B cell (primary cell): ENCODE results near the gene SPAG5. TPM values are rescaled to one million over a fixed set of nuclear protein-coding genes. Genes with fewer than 3 reads are reported as not detected.
A peak's percentile ranks its signal among the peaks of the same experiment; 100 is the strongest.

Experiments
- ATAC-seq: fragments of 200-7000 bp; cut with Tn5 transposase; one replicate; pipeline ENCODE4 v1.10.0; 2021; ENCODE audit warnings: low read depth, mild to moderate bottlenecking, moderate number of reproducible peaks, moderate library complexity
- CTCF ChIA-PET: fragments of 350-600 bp; sonication (Branson Sonifier 250); formaldehyde crosslinking; loops from one replicate; lab custom pipeline; 2021; ENCODE audit warnings: antibody characterized with exemption, inconsistent platforms; lab: Charles Lee
- POLR2A ChIA-PET: fragments of 350-600 bp; sonication (Branson Sonifier 250); formaldehyde crosslinking; loops from one replicate; lab custom pipeline; 2021; ENCODE audit warnings: antibody characterized with exemption; lab: Charles Lee
- DNase-seq: peaks from one replicate; pipeline ENCODE4 v3.0.0; 2013
- H2AFZ ChIP-seq: 2 replicates; pipeline ENCODE4 v1.6.1; 2012; ENCODE audit warnings: mild to moderate bottlenecking, low read depth, low read length; ENCODE audit not compliant: insufficient read depth, poor library complexity, severe bottlenecking
- H3K27ac ChIP-seq, 2 donors: 1 replicate in 1 of 2; 2 replicates in 1 of 2; pipeline ENCODE4 v1.5.1; 2012 to 2013; ENCODE audit warnings: low read length in 2 of 2, mild to moderate bottlenecking in 2 of 2, moderate library complexity in 1 of 2
- H3K27me3 ChIP-seq, 4 experiments: fragments of 200-600 bp in 1 of 4; sonication (generic) in 1 of 4; replicated peaks in 1 of 4; 1 replicate in 2 of 4; 2 replicates in 2 of 4; pipeline versions ENCODE4 v1.6.1 to v1.7.0; 2013 to 2016; ENCODE audit warnings: low read length in 3 of 4, mild to moderate bottlenecking in 2 of 4, mixed read lengths in 1 of 4, moderate library complexity in 1 of 4; ENCODE audit not compliant: insufficient read depth in 4 of 4, control insufficient read depth in 3 of 4; ENCODE audit errors: control extremely low read depth in 1 of 4
- H3K36me3 ChIP-seq, 2 experiments: replicated peaks in 1 of 2; 1 replicate in 1 of 2; 2 replicates in 1 of 2; pipeline versions ENCODE4 v1.6.1 to v1.7.1; 2013; ENCODE audit warnings: low read length in 1 of 2; ENCODE audit not compliant: insufficient read depth in 2 of 2, control insufficient read depth in 1 of 2; ENCODE audit errors: control extremely low read depth in 1 of 2, extremely low read depth in 1 of 2
- H3K4me1 ChIP-seq, 2 donors: fragments of 200-600 bp in 1 of 2; sonication (generic) in 1 of 2; 1 replicate in 1 of 2; 2 replicates in 1 of 2; pipeline versions ENCODE4 v1.5.1 to v1.6.1; 2013 to 2017; ENCODE audit warnings: low read length in 2 of 2; ENCODE audit not compliant: control insufficient read depth in 2 of 2, insufficient read depth in 2 of 2
- H3K4me2 ChIP-seq: replicated peaks from 2 replicates; pipeline ENCODE3; 2012; ENCODE audit warnings: mild to moderate bottlenecking, low read depth, low read length; ENCODE audit not compliant: poor library complexity, severe bottlenecking
- H3K4me3 ChIP-seq, 5 experiments: fragments of 200-600 bp in 1 of 5; sonication (generic) in 1 of 5; 1 replicate in 3 of 5; 2 replicates in 2 of 5; pipeline versions ENCODE4 v1.5.1 to v1.7.0; 2011 to 2016; ENCODE audit warnings: low read length in 4 of 5, mild to moderate bottlenecking in 4 of 5, low read depth in 2 of 5, control low read depth in 1 of 5, moderate library complexity in 1 of 5; ENCODE audit not compliant: insufficient read depth in 1 of 5; ENCODE audit errors: control extremely low read depth in 1 of 5, extremely low read depth in 1 of 5
- H3K79me2 ChIP-seq: fragments of 200-600 bp; sonication (generic); one replicate; pipeline ENCODE4 v1.6.0; 2016; ENCODE audit warnings: low read length; ENCODE audit not compliant: control insufficient read depth, insufficient read depth
- H3K9ac ChIP-seq: fragments of 200-600 bp; sonication (generic); 2 replicates; pipeline ENCODE4 v1.6.1; 2017; ENCODE audit warnings: mild to moderate bottlenecking, low read length, moderate library complexity
- H3K9me3 ChIP-seq, 3 donors: one replicate each; pipeline versions ENCODE4 v1.6.1 to v1.7.1; 2013; ENCODE audit warnings: low read length in 2 of 3; ENCODE audit not compliant: control insufficient read depth in 2 of 3, insufficient read depth in 1 of 3; ENCODE audit errors: control extremely low read depth in 1 of 3
- H4K20me1 ChIP-seq: 2 replicates; pipeline ENCODE4 v1.6.0; 2012; ENCODE audit warnings: mild to moderate bottlenecking, low read length; ENCODE audit not compliant: insufficient read depth, control insufficient read depth, poor library complexity, severe bottlenecking
- H3K27ac Mint-ChIP-seq: one replicate; pipeline ENCODE4 v1.8.0; 2021; ENCODE audit warnings: mixed read lengths
- H3K27me3 Mint-ChIP-seq: one replicate; pipeline ENCODE4 v1.8.0; 2021; ENCODE audit warnings: mixed read lengths
- H3K4me1 Mint-ChIP-seq: one replicate; pipeline ENCODE4 v1.8.0; 2021; ENCODE audit warnings: mixed read lengths
- H3K4me3 Mint-ChIP-seq: one replicate; pipeline ENCODE4 v1.8.0; 2021; ENCODE audit warnings: mixed read lengths
- H3K9me3 Mint-ChIP-seq: one replicate; pipeline ENCODE4 v1.8.0; 2022; ENCODE audit warnings: mixed read lengths; ENCODE audit not compliant: insufficient read depth
- CTCF ChIP-seq: fragments of 200-600 bp; IDR thresholded peaks from one replicate; pipeline ENCODE4 v1.8.0; 2022; ENCODE audit warnings: antibody characterized with exemption, mild to moderate bottlenecking
- EZH2 ChIP-seq: IDR thresholded peaks from 2 replicates; pipeline ENCODE4 v1.6.1; 2012; ENCODE audit warnings: borderline replicate concordance, low read depth, mild to moderate bottlenecking, moderate library complexity, low read length; ENCODE audit not compliant: insufficient read depth, poor library complexity, severe bottlenecking
- WGBS: methylation state at CpG from one replicate; pipeline ENCODE4 v1.1.5; 2013; ENCODE audit warnings: missing lambda C conversion rate; ENCODE audit not compliant: insufficient coverage; 5-methylcytosine and 5-hydroxymethylcytosine counted together
- intact Hi-C: fragments of 100-400 bp; cut with micrococcal nuclease; formaldehyde crosslinking; loops from one replicate; pipeline ENCODE4 v1.10.0; 2022
- polyA plus RNA-seq: library from polyadenylated mRNA; depleted of rRNA; stranded (reverse); fragments of >200 nt; gene quantifications from 2 replicates; pipeline ENCODE4 v1.2.3, GENCODE V29; 2012
- total RNA-seq, 2 donors: library from RNA; stranded (reverse); fragments of 120-200 nt in 1 of 2; gene quantifications; 1 replicate in 1 of 2; 2 replicates in 1 of 2; pipeline versions ENCODE4 v1.2.3 to v1.2.4, GENCODE V29; 2013 to 2022

The SPAG5 gene
- total and polyA plus RNA-seq, 2 donors (not counting 1 experiment from before 2014, with no cell fraction given): 4.7 to 8.0 TPM

DNA sequence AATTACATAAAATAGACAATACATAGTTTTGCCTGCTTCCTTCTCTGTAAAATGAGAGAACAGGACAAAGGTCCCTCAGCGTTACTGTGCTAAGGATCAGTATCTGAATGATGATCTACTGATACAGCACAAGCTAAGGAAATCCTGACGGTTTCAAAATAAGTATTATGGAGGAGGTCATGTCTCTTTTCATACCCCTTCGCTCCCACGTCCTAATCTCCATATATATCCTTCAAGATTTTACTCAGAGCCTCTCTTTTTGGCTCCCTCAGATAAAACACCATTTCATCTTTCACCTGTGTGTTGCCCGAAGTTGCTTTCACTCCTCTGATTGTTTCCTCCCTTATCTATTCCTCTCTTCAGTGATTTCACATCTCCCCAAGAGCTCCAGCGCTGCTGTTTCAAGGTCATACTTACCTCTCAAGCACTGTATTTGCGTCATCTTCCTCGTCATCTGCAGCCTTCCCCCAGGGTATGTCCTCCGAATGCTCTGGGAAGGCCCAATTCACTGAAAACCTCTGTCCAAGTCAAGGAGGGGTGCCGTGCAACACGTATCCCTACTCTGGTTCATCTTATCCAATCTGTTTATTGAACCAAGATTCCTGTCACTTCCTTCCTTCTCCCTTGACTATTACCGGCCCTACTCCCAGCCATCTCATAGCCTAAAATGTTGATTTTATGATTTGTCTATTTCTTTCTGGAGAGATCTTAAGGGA lies 47.4 kb upstream of the SPAG5 start:
- H2AFZ ChIP-seq: peak overlapping the region; percentile 78
- ChIA-PET POLR2A (interaction anchor here (0.7 to 4.3 kb wide), 4 partner anchors 16 to 1102 kb away, joined by 3 to 42 read pairs (median 6); partner anchors contain the start of genes SDF2, SUPT6H and TLCD1), CTCF (interaction anchor here (0.7 to 4.3 kb wide), 21 partner anchors 11 to 471 kb away, joined by 3 to 59 read pairs (median 5); partner anchors contain the start of genes PROCA1, RPL23A, SDF2 and SUPT6H)
- H3K9me3 Mint-ChIP-seq: no peaks in the 10 kb centered on the region
- H3K4me1 Mint-ChIP-seq: peaks cover 36% of the 10 kb centered on the region
- DNase-seq (no peak), ATAC-seq (no peak)
- H3K27me3 ChIP-seq: no peaks in the 10 kb centered on the region
- peaks cover 12% of the 10 kb centered on the region for H4K20me1 ChIP-seq
- peak overlapping the region; percentile 85 for H3K9ac ChIP-seq
- peaks cover 4 to 38% of the 10 kb centered on the region in 2 experiments for H3K36me3 ChIP-seq
- WGBS: 84% methylated on average over 8 of the region's 12 CpGs
- H3K4me2 ChIP-seq: peak overlapping the region; percentile 91
- peaks cover 32 to 37% of the 10 kb centered on the region in 2 donors for H3K4me1 ChIP-seq
- H3K4me3 ChIP-seq: peak overlapping the region; percentile 7 to 81 (median 19)
- H3K9me3 ChIP-seq: no peaks in the 10 kb centered on the region
- H3K27me3 Mint-ChIP-seq: no peaks in the 10 kb centered on the region
- H3K27ac Mint-ChIP-seq: peak overlapping the region; percentile 89
- peak overlapping the region; percentile 90 to 94 for H3K27ac ChIP-seq
- H3K79me2 ChIP-seq: peaks cover 63% of the 10 kb centered on the region
- TF ChIP-seq EZH2: no peak
- no peak for TF ChIP-seq CTCF
- peak overlapping the region; percentile 97 for H3K4me3 Mint-ChIP-seq
- intact Hi-C loops: loop anchor here (5.0 to 10.0 kb wide), 3 partner anchors 256 to 919 kb away; partner anchors contain the start of genes ABHD15, DHRS13 and TP53I13
